ENCODE data around the gene PRKCE. TPM values are rescaled to one million over a fixed set of nuclear protein-coding genes. Genes with fewer than 3 reads are reported as not detected.

Gene PRKCE
- total and polyA plus RNA-seq, 4 donors = 2.5 to 38.6 (median 5.8) TPM

DNA sequence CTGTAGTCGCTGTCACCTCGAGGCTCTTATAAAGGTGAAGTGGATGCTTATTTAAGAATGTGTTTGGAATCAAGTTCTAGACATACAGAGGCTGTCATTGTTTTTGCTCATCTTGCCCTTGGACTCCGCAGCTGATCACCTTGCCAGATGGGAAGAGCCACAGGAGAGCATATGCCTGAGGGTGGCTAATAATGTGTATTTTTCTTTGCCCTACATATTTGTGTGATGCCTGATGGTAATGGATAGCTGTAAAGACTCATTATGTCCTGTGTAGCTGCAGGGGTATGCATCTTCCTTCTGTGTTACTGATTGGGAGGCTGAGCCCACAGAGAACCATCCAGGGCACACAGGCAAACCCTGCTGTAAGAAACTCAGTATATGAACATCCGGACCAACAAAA is 61.7 kb downstream of the PRKCE start:
- no peak for DNase-seq (ENCODE audit: low spot score)
- no peak overlapping the region for H3K4me3 ChIP-seq (ENCODE audit: low read depth in 1 of 3, low read length in 3 of 3)
- no peak overlapping the region for H3K9ac ChIP-seq (ENCODE audit: low read depth in 1 of 2, low read length in 2 of 2)
- no peak for TF ChIP-seq GABPA (IDR thresholded peaks at IDR 0.05 in 1 of 2, conservative IDR thresholded peaks at IDR 0.05 in 1 of 2)
- TF ChIP-seq, protein P1, sequence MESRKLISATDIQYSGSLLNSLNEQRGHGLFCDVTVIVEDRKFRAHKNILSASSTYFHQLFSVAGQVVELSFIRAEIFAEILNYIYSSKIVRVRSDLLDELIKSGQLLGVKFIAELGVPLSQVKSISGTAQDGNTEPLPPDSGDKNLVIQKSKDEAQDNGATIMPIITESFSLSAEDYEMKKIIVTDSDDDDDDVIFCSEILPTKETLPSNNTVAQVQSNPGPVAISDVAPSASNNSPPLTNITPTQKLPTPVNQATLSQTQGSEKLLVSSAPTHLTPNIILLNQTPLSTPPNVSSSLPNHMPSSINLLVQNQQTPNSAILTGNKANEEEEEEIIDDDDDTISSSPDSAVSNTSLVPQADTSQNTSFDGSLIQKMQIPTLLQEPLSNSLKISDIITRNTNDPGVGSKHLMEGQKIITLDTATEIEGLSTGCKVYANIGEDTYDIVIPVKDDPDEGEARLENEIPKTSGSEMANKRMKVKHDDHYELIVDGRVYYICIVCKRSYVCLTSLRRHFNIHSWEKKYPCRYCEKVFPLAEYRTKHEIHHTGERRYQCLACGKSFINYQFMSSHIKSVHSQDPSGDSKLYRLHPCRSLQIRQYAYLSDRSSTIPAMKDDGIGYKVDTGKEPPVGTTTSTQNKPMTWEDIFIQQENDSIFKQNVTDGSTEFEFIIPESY (IDR thresholded peaks at IDR 0.05) = no peak
- TF ChIP-seq, protein P2, sequence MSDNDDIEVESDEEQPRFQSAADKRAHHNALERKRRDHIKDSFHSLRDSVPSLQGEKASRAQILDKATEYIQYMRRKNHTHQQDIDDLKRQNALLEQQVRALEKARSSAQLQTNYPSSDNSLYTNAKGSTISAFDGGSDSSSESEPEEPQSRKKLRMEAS (IDR thresholded peaks at IDR 0.05) = no peak
- TF ChIP-seq RAD21 (IDR thresholded peaks at IDR 0.05) = no peak
- TF ChIP-seq NR2F2 (IDR thresholded peaks at IDR 0.05) = no peak
- TF ChIP-seq, protein P3, sequence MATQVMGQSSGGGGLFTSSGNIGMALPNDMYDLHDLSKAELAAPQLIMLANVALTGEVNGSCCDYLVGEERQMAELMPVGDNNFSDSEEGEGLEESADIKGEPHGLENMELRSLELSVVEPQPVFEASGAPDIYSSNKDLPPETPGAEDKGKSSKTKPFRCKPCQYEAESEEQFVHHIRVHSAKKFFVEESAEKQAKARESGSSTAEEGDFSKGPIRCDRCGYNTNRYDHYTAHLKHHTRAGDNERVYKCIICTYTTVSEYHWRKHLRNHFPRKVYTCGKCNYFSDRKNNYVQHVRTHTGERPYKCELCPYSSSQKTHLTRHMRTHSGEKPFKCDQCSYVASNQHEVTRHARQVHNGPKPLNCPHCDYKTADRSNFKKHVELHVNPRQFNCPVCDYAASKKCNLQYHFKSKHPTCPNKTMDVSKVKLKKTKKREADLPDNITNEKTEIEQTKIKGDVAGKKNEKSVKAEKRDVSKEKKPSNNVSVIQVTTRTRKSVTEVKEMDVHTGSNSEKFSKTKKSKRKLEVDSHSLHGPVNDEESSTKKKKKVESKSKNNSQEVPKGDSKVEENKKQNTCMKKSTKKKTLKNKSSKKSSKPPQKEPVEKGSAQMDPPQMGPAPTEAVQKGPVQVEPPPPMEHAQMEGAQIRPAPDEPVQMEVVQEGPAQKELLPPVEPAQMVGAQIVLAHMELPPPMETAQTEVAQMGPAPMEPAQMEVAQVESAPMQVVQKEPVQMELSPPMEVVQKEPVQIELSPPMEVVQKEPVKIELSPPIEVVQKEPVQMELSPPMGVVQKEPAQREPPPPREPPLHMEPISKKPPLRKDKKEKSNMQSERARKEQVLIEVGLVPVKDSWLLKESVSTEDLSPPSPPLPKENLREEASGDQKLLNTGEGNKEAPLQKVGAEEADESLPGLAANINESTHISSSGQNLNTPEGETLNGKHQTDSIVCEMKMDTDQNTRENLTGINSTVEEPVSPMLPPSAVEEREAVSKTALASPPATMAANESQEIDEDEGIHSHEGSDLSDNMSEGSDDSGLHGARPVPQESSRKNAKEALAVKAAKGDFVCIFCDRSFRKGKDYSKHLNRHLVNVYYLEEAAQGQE (IDR thresholded peaks at IDR 0.05) = no peak
- TF ChIP-seq, protein P4, sequence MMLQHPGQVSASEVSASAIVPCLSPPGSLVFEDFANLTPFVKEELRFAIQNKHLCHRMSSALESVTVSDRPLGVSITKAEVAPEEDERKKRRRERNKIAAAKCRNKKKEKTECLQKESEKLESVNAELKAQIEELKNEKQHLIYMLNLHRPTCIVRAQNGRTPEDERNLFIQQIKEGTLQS (IDR thresholded peaks at IDR 0.05) = no peak
- TF ChIP-seq SP1 (IDR thresholded peaks at IDR 0.05) = no peak
- no peak for TF ChIP-seq RXRA (IDR thresholded peaks at IDR 0.05)
- no peak for TF ChIP-seq JUND (IDR thresholded peaks at IDR 0.05)
- TF ChIP-seq FOXA2 (IDR thresholded peaks at IDR 0.05) = no peak
- TF ChIP-seq YY1 (IDR thresholded peaks at IDR 0.05) = no peak
- H3K9me3 ChIP-seq (ENCODE audit: control insufficient read depth in 4 of 4, low read length in 3 of 4) = no peaks in the 10 kb centered on the region
- WGBS = 92% methylated on average over 4 of the region's 4 CpGs
- no peak overlapping the region for H3K27ac ChIP-seq (ENCODE audit: low read depth in 1 of 2, low read length in 2 of 2)
- no peaks in the 10 kb centered on the region for H3K36me3 ChIP-seq (ENCODE audit: control insufficient read depth in 4 of 4, insufficient read depth in 3 of 4, low read depth in 1 of 4, low read length in 3 of 4)
- H3K4me1 ChIP-seq (ENCODE audit: control insufficient read depth in 4 of 4, insufficient read depth in 4 of 4, low read length in 3 of 4) = peaks cover 0 to 6% (median 2%) of the 10 kb centered on the region in 4 donors
- H3K27me3 ChIP-seq (ENCODE audit: control insufficient read depth in 4 of 4, insufficient read depth in 4 of 4, low read length in 3 of 4) = no peaks in the 10 kb centered on the region

DNA sequence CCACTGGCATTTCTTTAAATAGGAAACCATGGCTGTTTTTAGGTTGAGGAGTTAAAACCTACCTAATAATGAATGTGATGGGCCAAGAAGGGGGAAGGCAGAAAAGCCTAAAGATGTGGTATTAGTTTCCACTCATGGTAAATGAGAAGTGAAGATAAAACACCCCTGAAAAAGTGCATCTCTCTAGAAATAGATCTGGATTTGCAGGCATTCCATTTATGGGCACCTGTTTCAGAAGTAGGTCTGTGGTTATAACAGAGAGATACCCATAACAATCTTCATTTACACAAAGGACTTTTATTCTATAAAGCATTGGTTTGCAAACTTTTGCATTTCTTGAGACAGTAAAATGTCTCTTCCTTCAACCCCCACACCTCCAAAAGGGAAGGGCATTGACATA is 62.1 kb downstream of the PRKCE start:
- TF ChIP-seq, protein P1 (IDR thresholded peaks at IDR 0.05) = no peak
- no peak for TF ChIP-seq FOXA2 (IDR thresholded peaks at IDR 0.05)
- TF ChIP-seq RXRA (IDR thresholded peaks at IDR 0.05) = no peak
- no peak for TF ChIP-seq HNF4A (conservative IDR thresholded peaks at IDR 0.05)
- TF ChIP-seq, protein P5, sequence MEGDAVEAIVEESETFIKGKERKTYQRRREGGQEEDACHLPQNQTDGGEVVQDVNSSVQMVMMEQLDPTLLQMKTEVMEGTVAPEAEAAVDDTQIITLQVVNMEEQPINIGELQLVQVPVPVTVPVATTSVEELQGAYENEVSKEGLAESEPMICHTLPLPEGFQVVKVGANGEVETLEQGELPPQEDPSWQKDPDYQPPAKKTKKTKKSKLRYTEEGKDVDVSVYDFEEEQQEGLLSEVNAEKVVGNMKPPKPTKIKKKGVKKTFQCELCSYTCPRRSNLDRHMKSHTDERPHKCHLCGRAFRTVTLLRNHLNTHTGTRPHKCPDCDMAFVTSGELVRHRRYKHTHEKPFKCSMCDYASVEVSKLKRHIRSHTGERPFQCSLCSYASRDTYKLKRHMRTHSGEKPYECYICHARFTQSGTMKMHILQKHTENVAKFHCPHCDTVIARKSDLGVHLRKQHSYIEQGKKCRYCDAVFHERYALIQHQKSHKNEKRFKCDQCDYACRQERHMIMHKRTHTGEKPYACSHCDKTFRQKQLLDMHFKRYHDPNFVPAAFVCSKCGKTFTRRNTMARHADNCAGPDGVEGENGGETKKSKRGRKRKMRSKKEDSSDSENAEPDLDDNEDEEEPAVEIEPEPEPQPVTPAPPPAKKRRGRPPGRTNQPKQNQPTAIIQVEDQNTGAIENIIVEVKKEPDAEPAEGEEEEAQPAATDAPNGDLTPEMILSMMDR (IDR thresholded peaks at IDR 0.05; ENCODE audit: low read depth, low read length, missing input control) = no peak
- Histone ChIP-seq H3K4me3 (ENCODE audit: low read depth in 1 of 3, low read length in 3 of 3) (no peak overlapping the region), H3K9ac (ENCODE audit: low read depth in 1 of 2, low read length in 2 of 2) (no peak overlapping the region), H3K27ac (ENCODE audit: low read depth in 1 of 2, low read length in 2 of 2) (no peak overlapping the region), H3K27me3 (ENCODE audit: control insufficient read depth in 4 of 4, insufficient read depth in 4 of 4, low read length in 3 of 4) (no peaks in the 10 kb centered on the region), H3K4me1 (ENCODE audit: control insufficient read depth in 4 of 4, insufficient read depth in 4 of 4, low read length in 3 of 4) (peaks cover 0 to 6% (median 2%) of the 10 kb centered on the region in 4 donors), H3K9me3 (ENCODE audit: control insufficient read depth in 4 of 4, low read length in 3 of 4) (no peaks in the 10 kb centered on the region), H3K36me3 (ENCODE audit: control insufficient read depth in 4 of 4, insufficient read depth in 3 of 4, low read depth in 1 of 4, low read length in 3 of 4) (no peaks in the 10 kb centered on the region)
- no peak for DNase-seq (ENCODE audit: low spot score)

All from liver (tissue), 9 donors.